IMR-90 (cell line): Measurements from ENCODE around the gene COQ8A. TPM values are rescaled to one million over a fixed set of nuclear protein-coding genes. Genes with fewer than 3 reads are reported as not detected.

ENCODE experiments used
- ATAC-seq: fragments of 200-7000 bp; cut with Tn5 transposase; 2 replicates; pipeline ENCODE4 v1.9.1; 2020; ENCODE audit warnings: low read depth, mild to moderate bottlenecking, moderate library complexity
- BruUV-seq: library from RNA; stranded (reverse); fragments of 400-500 nt; replicated peaks from 2 replicates; lab custom pipeline; 2021; lab: Mats Ljungman, UMichigan
- CTCF ChIA-PET: fragments of 300-600 bp; formaldehyde crosslinking; extraction: SDS; loops from one replicate; lab custom pipeline; 2021; ENCODE audit warnings: antibody characterized with exemption; lab: Yijun Ruan, JAX
- POLR2A ChIA-PET: fragments of 300-600 bp; sonication (Branson Sonifier 250); formaldehyde crosslinking; loops from one replicate; lab custom pipeline; 2022; ENCODE audit warnings: antibody characterized with exemption; ENCODE audit not compliant: unreplicated experiment; lab: Charles Lee
- DNase-seq: peaks from one replicate; pipeline ENCODE4 v3.0.0; 2013
- H2AFZ ChIP-seq: replicated peaks from 2 replicates; pipeline ENCODE3; 2013; ENCODE audit warnings: low read length, mild to moderate bottlenecking; ENCODE audit not compliant: poor library complexity
- H2AK5ac ChIP-seq: 2 replicates; pipeline ENCODE4 v1.6.1; 2013; ENCODE audit warnings: low read depth, low read length, inconsistent platforms
- H2AK9ac ChIP-seq: replicated peaks from 2 replicates; pipeline ENCODE3; 2013; ENCODE audit warnings: mild to moderate bottlenecking, low read depth, low read length, moderate library complexity; ENCODE audit not compliant: poor library complexity
- H2BK120ac ChIP-seq: 2 replicates; pipeline ENCODE4 v1.6.1; 2013; ENCODE audit warnings: low read depth, low read length, inconsistent platforms
- H2BK15ac ChIP-seq: 3 replicates; pipeline ENCODE4 v1.6.1; 2013; ENCODE audit warnings: low read depth, low read length, inconsistent platforms
- H2BK20ac ChIP-seq: 2 replicates; pipeline ENCODE4 v1.6.1; 2013; ENCODE audit warnings: low read depth, mild to moderate bottlenecking, inconsistent platforms, low read length, moderate library complexity
- H2BK5ac ChIP-seq: 2 replicates; pipeline ENCODE4 v1.6.1; 2013; ENCODE audit warnings: mild to moderate bottlenecking, low read depth, low read length, inconsistent platforms; ENCODE audit not compliant: poor library complexity, severe bottlenecking
- H3K14ac ChIP-seq: replicated peaks from 2 replicates; pipeline ENCODE4 v1.6.1; 2013; ENCODE audit warnings: low read depth, low read length, inconsistent platforms
- H3K18ac ChIP-seq: 2 replicates; pipeline ENCODE4 v1.6.1; 2013; ENCODE audit warnings: low read depth, low read length, control low read depth
- H3K23ac ChIP-seq: 2 replicates; pipeline ENCODE4 v1.6.1; 2013; ENCODE audit warnings: low read depth, low read length, inconsistent platforms
- H3K27ac ChIP-seq: 2 replicates; pipeline ENCODE4 v1.5.1; 2013; ENCODE audit warnings: mild to moderate bottlenecking, control low read depth, low read length; ENCODE audit not compliant: insufficient read depth
- H3K27me3 ChIP-seq: 2 replicates; pipeline ENCODE4 v1.6.1; 2013; ENCODE audit warnings: low read length; ENCODE audit not compliant: control insufficient read depth, insufficient read depth
- H3K36me3 ChIP-seq: 2 replicates; pipeline ENCODE4 v1.6.1; 2013; ENCODE audit warnings: low read length, mixed read lengths; ENCODE audit not compliant: control insufficient read depth, insufficient read depth
- H3K4ac ChIP-seq: 2 replicates; pipeline ENCODE4 v1.6.1; 2013; ENCODE audit warnings: low read depth, low read length, inconsistent platforms
- H3K4me1 ChIP-seq: 2 replicates; pipeline ENCODE4 v1.6.1; 2013; ENCODE audit warnings: low read length, mixed read lengths; ENCODE audit not compliant: control insufficient read depth, insufficient read depth
- H3K4me2 ChIP-seq: 2 replicates; pipeline ENCODE4 v1.6.1; 2013; ENCODE audit warnings: low read depth, mild to moderate bottlenecking, control low read depth, low read length, moderate library complexity
- H3K4me3 ChIP-seq: 2 replicates; pipeline ENCODE4 v1.5.1; 2013; ENCODE audit warnings: low read depth, mild to moderate bottlenecking, control low read depth, low read length, moderate library complexity; ENCODE audit not compliant: insufficient read depth
- H3K56ac ChIP-seq: 2 replicates; pipeline ENCODE4 v1.6.1; 2013; ENCODE audit warnings: low read length, inconsistent platforms; ENCODE audit not compliant: insufficient read depth; ENCODE audit errors: extremely low read depth
- H3K79me1 ChIP-seq, 2 experiments: 2 replicates each; pipeline ENCODE4 v1.6.1; 2013; ENCODE audit warnings: low read length in 2 of 2, inconsistent platforms in 1 of 2, low read depth in 1 of 2
- H3K9ac ChIP-seq: 2 replicates; pipeline ENCODE4 v1.6.1; 2013; ENCODE audit warnings: low read depth, low read length, control low read depth
- H3K9me1 ChIP-seq: 2 replicates; pipeline ENCODE4 v1.6.1; 2013; ENCODE audit warnings: low read length, inconsistent platforms; ENCODE audit not compliant: insufficient read depth
- H3K9me3 ChIP-seq: 2 replicates; pipeline ENCODE4 v1.6.1; 2013; ENCODE audit warnings: low read length; ENCODE audit not compliant: control insufficient read depth, insufficient read depth
- H4K20me1 ChIP-seq: 2 replicates; pipeline ENCODE4 v1.6.1; 2013; ENCODE audit warnings: low read length, inconsistent platforms; ENCODE audit not compliant: insufficient read depth
- H4K5ac ChIP-seq: 2 replicates; pipeline ENCODE4 v1.6.1; 2013; ENCODE audit warnings: mild to moderate bottlenecking, low read depth, low read length, control low read depth
- H4K8ac ChIP-seq, 2 experiments: 2 replicates each; pipeline ENCODE4 v1.6.1; 2013; ENCODE audit warnings: low read depth in 2 of 2, low read length in 2 of 2, control low read depth in 1 of 2, inconsistent platforms in 1 of 2
- H4K91ac ChIP-seq: 2 replicates; pipeline ENCODE4 v1.6.1; 2013; ENCODE audit warnings: low read depth, low read length, inconsistent platforms; ENCODE audit not compliant: insufficient read depth
- SMC3 ChIP-seq: fragments of 150-350 bp; IDR thresholded peaks from 2 replicates; pipeline ENCODE4 v1.6.1; 2016; ENCODE audit warnings: low read depth, mild to moderate bottlenecking, antibody characterized with exemption, low read length, moderate library complexity
- WGBS, 2 experiments: methylation state at CpG; one replicate each; pipeline versions ENCODE4 v1.1.5 to v1.1.7; 2013; ENCODE audit warnings: missing lambda C conversion rate in 2 of 2; ENCODE audit not compliant: insufficient read length in 1 of 2; ENCODE audit errors: extremely low coverage in 2 of 2; 5-methylcytosine and 5-hydroxymethylcytosine counted together
- dilution Hi-C: fragments of 300-500 bp; cut with HindIII; formaldehyde crosslinking; loops from one replicate; pipeline ENCODE4 v1.14.3; 2018; ENCODE audit warnings: low sequenced_read_pairs; ENCODE audit not compliant: unreplicated experiment
- in situ Hi-C: fragments of 300-500 bp; cut with MboI; formaldehyde crosslinking; loops from 3 replicates; pipeline ENCODE4 v1.14.3; 2019; ENCODE audit warnings: low sequenced_read_pairs, inconsistent platforms, mixed read lengths
- intact Hi-C: fragments of 100-400 bp; cut with micrococcal nuclease; formaldehyde crosslinking; loops from 2 replicates; pipeline ENCODE4 v1.10.0; 2022
- polyA plus RNA-seq, 3 experiments: library from polyadenylated mRNA; depleted of rRNA; stranded (reverse); fragments of >200 nt; gene quantifications; 2 replicates each; pipeline ENCODE4 v1.2.3, GENCODE V29; 2012; ENCODE audit warnings: low replicate concordance in 1 of 3
- total RNA-seq: library from RNA; depleted of rRNA; stranded (reverse); fragments of >200 nt; gene quantifications from 2 replicates; pipeline ENCODE4 v1.2.3, GENCODE V29; 2012

The COQ8A gene
- total and polyA plus RNA-seq, 2 of the 4 experiments (the other 2 are of a cell fraction) = 3.8 to 6.1 TPM

DNA sequence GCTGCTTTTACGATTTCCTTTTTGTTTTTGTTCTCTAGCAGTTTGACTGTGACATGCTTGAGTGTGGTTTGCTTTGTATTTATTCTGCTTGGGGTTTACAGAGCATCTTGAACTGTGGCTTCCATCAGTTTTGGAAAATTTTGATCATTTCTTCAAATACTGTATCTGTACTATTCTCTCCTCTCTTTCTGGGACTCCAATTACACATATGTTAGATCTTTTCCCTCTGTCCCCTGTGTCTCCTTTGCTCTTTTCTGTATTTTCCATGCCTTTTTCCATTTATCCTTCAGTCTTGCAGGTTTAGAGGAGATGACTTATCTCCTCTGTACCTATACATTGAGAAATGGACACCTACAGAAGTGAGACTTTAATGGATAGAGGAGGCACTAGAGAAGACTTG is 31.7 kb downstream of the COQ8A start:
- Histone ChIP-seq H3K27me3 (no peaks in the 10 kb centered on the region), H2BK5ac (no peak overlapping the region), H3K56ac (no peak overlapping the region), H2AK9ac (no peak overlapping the region), H3K36me3 (no peaks in the 10 kb centered on the region), H3K9ac (no peak overlapping the region), H3K18ac (no peak overlapping the region), H2AFZ (no peak overlapping the region), H4K20me1 (no peaks in the 10 kb centered on the region), H3K23ac (no peak overlapping the region), H3K4me1 (peaks cover 14% of the 10 kb centered on the region; the same call in 1 of the 2 replicates), H4K5ac (no peak overlapping the region), H3K27ac (no peak overlapping the region), H3K4me2 (no peak overlapping the region), H2BK20ac (no peak overlapping the region), H3K9me1 (no peaks in the 10 kb centered on the region), H3K4ac (no peak overlapping the region), H2BK120ac (no peak overlapping the region), H3K4me3 (no peak overlapping the region), H3K79me1 (no peaks in the 10 kb centered on the region), H2AK5ac (no peak overlapping the region), H3K14ac (no peak overlapping the region), H2BK15ac (no peak overlapping the region), H3K9me3 (peaks cover 5% of the 10 kb centered on the region), H4K8ac (no peak overlapping the region), H4K91ac (no peak overlapping the region)
- no CpG with 5 or more reads among the region's 1 CpG for WGBS, 2 experiments
- ChIA-PET POLR2A (no interaction called here), CTCF (no interaction called here)
- BruUV-seq = no TSS peak
- TF ChIP-seq SMC3 = no peak
- ATAC-seq (no peak), DNase-seq (no peak)
- intact Hi-C loops (no loop called here), in situ Hi-C loops (no loop called here), dilution Hi-C loops (no loop called here)
